Astrocyte of the spinal cord (primary cell): Measurements from ENCODE around the gene KCNQ5.

ENCODE experiments used
- DNase-seq: peaks from one replicate; pipeline ENCODE4 v3.0.0; 2011; ENCODE audit warnings: low read depth, low spot score
- H3K4me3 ChIP-seq: 2 replicates; pipeline ENCODE4 v1.5.1; 2011; ENCODE audit warnings: low read depth, mild to moderate bottlenecking, low read length, moderate library complexity
- in situ Hi-C: cut with HindIII; loops from 2 replicates; pipeline ENCODE4 v1.10.0; 2017; ENCODE audit warnings: low sequenced_read_pairs
- TF ChIP-seq, protein P1 (sequence below): IDR thresholded peaks from 2 replicates; pipeline ENCODE4 v1.5.1; 2012; ENCODE audit warnings: low read depth, mild to moderate bottlenecking, low read length, inconsistent platforms

Gene KCNQ5

DNA sequence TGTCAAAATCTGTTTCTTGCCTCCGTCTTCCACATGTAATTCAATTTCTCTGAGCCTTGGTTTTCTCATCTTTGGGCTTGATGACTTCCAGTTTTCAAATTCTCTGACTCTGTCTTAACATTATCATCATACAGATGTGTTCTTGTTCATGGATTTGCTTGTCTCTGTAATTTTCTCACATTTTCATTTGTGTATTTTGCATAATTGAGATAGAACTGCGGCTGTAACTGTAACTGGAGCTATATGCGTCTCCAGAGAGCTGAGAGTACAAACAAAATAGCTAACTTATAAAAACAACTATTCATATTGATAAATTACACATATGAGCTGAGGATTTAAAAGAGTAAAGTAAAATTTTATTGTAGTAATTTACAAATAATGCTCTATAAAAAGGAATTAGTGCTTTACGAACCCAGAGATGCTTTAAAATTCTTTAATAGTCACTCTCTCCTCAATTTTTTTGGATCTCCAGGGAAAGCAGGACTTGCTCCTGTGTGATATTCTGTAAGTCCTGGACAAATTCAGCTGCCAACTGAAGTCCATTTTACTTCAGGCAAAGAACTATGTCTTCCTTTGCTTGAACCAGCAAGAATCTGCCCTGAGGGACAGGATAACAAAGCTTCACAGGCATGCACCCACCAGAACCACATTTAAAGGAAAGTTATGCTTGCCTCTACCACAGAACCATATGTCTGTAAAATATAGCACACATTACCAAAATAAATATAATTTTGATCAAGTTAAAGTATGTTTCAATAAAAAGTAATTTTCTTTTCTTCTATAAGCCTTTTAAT lies 315.1 kb downstream of the KCNQ5 start:
- TF ChIP-seq, protein P1, sequence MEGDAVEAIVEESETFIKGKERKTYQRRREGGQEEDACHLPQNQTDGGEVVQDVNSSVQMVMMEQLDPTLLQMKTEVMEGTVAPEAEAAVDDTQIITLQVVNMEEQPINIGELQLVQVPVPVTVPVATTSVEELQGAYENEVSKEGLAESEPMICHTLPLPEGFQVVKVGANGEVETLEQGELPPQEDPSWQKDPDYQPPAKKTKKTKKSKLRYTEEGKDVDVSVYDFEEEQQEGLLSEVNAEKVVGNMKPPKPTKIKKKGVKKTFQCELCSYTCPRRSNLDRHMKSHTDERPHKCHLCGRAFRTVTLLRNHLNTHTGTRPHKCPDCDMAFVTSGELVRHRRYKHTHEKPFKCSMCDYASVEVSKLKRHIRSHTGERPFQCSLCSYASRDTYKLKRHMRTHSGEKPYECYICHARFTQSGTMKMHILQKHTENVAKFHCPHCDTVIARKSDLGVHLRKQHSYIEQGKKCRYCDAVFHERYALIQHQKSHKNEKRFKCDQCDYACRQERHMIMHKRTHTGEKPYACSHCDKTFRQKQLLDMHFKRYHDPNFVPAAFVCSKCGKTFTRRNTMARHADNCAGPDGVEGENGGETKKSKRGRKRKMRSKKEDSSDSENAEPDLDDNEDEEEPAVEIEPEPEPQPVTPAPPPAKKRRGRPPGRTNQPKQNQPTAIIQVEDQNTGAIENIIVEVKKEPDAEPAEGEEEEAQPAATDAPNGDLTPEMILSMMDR, result no peak
- no peak overlapping the region for H3K4me3 ChIP-seq
- DNase-seq, result no peak
- in situ Hi-C loops, result no loop called here

DNA sequence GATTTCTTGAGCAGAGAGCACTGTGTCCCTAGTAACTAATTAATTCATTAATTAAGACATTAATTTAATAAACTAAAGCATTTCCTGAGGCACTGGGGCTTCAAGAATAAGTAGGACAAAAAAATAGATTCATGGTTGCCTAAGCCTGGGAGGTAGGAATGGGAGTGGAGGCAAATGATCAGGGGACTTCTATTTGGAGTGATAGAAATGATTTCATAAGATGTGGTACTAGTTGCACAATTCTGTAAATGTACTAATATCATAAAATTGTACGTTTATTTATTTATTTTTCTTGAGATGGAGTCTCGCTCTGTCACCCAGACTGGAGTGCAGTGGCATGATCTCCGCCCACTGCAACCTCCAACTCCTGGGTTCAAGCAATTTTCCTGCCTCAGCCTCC lies 316.2 kb downstream of the KCNQ5 start:
- in situ Hi-C loops, result no loop called here
- TF ChIP-seq, protein P1, result no peak
- DNase-seq, result no peak
- no peak overlapping the region for H3K4me3 ChIP-seq

DNA sequence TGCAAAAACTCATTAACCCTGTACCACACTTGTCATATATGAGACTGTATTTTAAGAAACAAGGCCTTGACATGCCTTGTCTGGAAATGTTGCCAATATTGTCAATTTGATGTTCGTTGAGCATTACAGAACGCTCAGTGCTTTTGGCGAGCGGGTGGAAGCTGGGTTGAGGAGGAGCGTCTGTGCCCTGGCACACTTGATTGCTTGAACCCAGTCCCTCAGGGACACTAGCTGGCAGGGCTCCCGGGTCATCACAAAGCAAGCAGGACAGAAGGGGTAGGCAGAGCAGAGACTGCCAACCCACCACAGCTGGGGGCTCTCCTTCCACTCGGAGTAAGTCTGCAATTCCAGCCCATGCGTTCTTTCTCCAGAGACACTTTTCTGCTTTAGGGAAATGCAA lies 317.1 kb downstream of the KCNQ5 start:
- in situ Hi-C loops, result no loop called here

DNA sequence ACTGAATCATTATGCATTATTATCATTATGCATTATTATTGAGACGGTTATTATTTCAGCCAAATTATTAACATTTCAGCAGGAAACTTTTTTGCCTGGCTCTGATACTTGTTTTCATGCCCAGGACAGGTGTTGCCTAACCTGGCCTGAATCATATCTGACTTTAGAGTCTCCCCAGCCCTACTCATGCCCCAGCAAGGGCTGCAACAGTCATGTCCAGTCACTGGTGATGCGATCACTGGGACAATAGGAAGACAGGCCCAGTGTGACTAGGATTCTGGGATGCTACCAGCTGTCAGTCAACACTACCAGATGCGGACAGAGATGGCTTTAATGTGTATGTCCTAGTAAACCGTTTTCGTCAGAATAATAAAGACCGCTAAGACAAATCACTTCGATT lies 318.4 kb downstream of the KCNQ5 start:
- no peak for DNase-seq
- in situ Hi-C loops, result no loop called here
- TF ChIP-seq, protein P1, result no peak
- H3K4me3 ChIP-seq, result no peak overlapping the region

More for the DNA sequence above, 317.1 kb downstream of the KCNQ5 start:
- no peak for DNase-seq
- TF ChIP-seq, protein P1, result no peak
- no peak overlapping the region for H3K4me3 ChIP-seq

DNA sequence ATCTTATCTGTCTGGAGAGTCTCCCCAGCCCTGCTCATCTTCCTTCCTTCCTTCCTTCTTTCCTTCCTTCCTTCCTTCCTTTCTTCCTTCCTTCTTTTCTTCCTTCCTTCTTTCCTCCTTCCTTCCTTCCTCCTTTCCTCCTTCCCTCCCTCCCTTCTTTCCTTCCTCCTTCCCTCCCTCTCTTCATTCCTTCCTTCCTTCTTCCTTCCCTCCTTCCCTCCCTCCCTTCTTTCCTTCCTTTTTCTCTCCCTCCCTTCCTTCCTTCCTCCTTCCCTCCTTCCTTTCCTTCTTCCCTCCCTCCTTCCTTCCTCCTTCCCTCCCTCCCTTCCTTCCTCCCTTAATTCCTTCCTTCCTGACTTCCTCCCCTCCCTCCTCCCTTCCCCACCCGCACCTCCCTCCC lies 319.4 kb downstream of the KCNQ5 start:
- no peak overlapping the region for H3K4me3 ChIP-seq
- in situ Hi-C loops, result no loop called here
- TF ChIP-seq, protein P1, result no peak
- no peak for DNase-seq

DNA sequence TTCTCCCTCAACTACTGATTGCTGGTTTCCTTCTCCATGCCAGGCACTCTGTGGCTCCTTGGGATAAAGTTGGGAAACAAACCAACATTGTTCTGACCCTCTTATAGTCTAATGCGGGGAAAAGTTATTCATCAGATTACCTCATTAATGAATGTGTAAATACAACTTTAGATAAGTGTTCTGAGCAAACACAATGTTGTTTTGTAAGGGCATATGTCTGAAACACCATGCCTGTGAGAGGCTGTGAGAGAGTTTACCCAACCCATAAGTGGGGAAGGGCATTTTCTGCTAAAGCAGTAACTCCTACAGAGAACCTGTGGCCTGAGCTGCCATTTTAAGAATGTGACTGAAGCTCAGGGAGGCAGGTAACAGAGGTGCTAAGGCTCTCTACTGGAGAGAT lies 319.9 kb downstream of the KCNQ5 start:
- DNase-seq, result no peak
- TF ChIP-seq, protein P1, result no peak
- no peak overlapping the region for H3K4me3 ChIP-seq
- in situ Hi-C loops, result no loop called here

DNA sequence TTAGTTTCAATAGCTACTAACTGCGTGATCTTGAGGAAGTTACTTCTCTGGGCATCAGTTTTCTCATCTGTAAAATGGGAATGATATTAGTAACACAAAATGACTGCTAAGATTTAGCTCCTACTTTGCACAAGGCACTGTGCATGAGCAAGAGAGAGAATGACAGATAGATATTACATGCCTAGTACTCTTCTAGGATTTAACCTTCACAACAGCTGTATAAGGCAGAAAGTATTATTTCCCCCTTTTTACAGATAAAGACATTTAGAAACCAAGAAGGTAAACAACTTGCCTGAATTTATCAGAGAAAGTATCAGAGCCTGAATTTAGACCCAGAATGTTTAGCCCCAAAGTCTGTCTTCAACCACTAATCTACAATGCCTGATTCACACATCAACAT lies 321.8 kb downstream of the KCNQ5 start:
- TF ChIP-seq, protein P1, result no peak
- H3K4me3 ChIP-seq, result no peak overlapping the region
- no peak for DNase-seq
- in situ Hi-C loops, result no loop called here
